ENCODE measurements around the gene OXER1.

OXER1 gene

GRCh38 chr2:42767899-42768705 is 4.2 kb upstream of the OXER1 start:
- peaks cover 3% of the 10 kb centered on the region for H3K9me3 ChIP-seq (ENCODE audit: insufficient read depth, low read depth, low read length)
- no peak overlapping the region for H3K4me3 ChIP-seq (ENCODE audit: low read depth, low read length)
- no peak overlapping the region for H3K14ac ChIP-seq (ENCODE audit: low read length)
- no peak overlapping the region for H4K12ac ChIP-seq (ENCODE audit: low read depth, low read length)
- no peak overlapping the region for H3K27ac ChIP-seq (ENCODE audit: low read depth, low read length)
- WGBS (ENCODE audit: extremely low coverage, insufficient coverage, insufficient read length) = no CpG with 5 or more reads among the region's 14 CpGs
- H2AFZ ChIP-seq (ENCODE audit: insufficient read depth, low read length, poor library complexity) = no peak overlapping the region
- no peaks in the 10 kb centered on the region for H3K79me1 ChIP-seq (ENCODE audit: low read length)
- H3K36me3 ChIP-seq (ENCODE audit: control insufficient read depth in 1 of 2, insufficient read depth in 2 of 2, low read length in 2 of 2) = no peaks in the 10 kb centered on the region
- DNase-seq = no peak
- no peak overlapping the region for H3K4me2 ChIP-seq (ENCODE audit: low read length)
- H2BK12ac ChIP-seq (ENCODE audit: low read length) = no peak overlapping the region
- no peak overlapping the region for H2BK120ac ChIP-seq (ENCODE audit: insufficient read depth, low read length, poor library complexity)
- H4K91ac ChIP-seq (ENCODE audit: low read depth, low read length) = no peak overlapping the region
- no peak overlapping the region for H4K8ac ChIP-seq (ENCODE audit: low read depth, low read length)
- H3K27me3 ChIP-seq (ENCODE audit: insufficient read depth, low read length) = no peaks in the 10 kb centered on the region
- no peak overlapping the region for H2AK5ac ChIP-seq (ENCODE audit: low read length)
- no peaks in the 10 kb centered on the region for H3K4me1 ChIP-seq (ENCODE audit: control insufficient read depth in 1 of 2, insufficient read depth in 2 of 2, low read length in 2 of 2)
- no peak overlapping the region for H3K9ac ChIP-seq (ENCODE audit: low read length)
- H2BK5ac ChIP-seq (ENCODE audit: low read depth, low read length, poor library complexity) = no peak overlapping the region
- H3K4ac ChIP-seq (ENCODE audit: low read depth, low read length) = no peak overlapping the region
- H3K79me2 ChIP-seq (ENCODE audit: control insufficient read depth, insufficient read depth, low read length, poor library complexity) = no peaks in the 10 kb centered on the region
- no peak overlapping the region for H3K18ac ChIP-seq (ENCODE audit: low read length)
- no peak overlapping the region for H3K23ac ChIP-seq (ENCODE audit: low read length)

GRCh38 chr2:42767080-42767898 is 3.4 kb upstream of the OXER1 start:
- Histone ChIP-seq H2BK5ac (ENCODE audit: low read depth, low read length, poor library complexity) (no peak overlapping the region), H2AFZ (ENCODE audit: insufficient read depth, low read length, poor library complexity) (no peak overlapping the region), H3K4me1 (ENCODE audit: control insufficient read depth in 1 of 2, insufficient read depth in 2 of 2, low read length in 2 of 2) (no peaks in the 10 kb centered on the region), H4K12ac (ENCODE audit: low read depth, low read length) (no peak overlapping the region), H3K4me2 (ENCODE audit: low read length) (no peak overlapping the region), H3K79me2 (ENCODE audit: control insufficient read depth, insufficient read depth, low read length, poor library complexity) (no peaks in the 10 kb centered on the region), H2BK120ac (ENCODE audit: insufficient read depth, low read length, poor library complexity) (no peak overlapping the region), H3K4ac (ENCODE audit: low read depth, low read length) (no peak overlapping the region), H3K27me3 (ENCODE audit: insufficient read depth, low read length) (no peaks in the 10 kb centered on the region), H3K27ac (ENCODE audit: low read depth, low read length) (no peak overlapping the region), H3K23ac (ENCODE audit: low read length) (no peak overlapping the region), H2BK12ac (ENCODE audit: low read length) (no peak overlapping the region), H4K8ac (ENCODE audit: low read depth, low read length) (no peak overlapping the region), H3K18ac (ENCODE audit: low read length) (no peak overlapping the region), H3K9me3 (ENCODE audit: insufficient read depth, low read depth, low read length) (peaks cover 3% of the 10 kb centered on the region), H3K4me3 (ENCODE audit: low read depth, low read length) (no peak overlapping the region), H4K91ac (ENCODE audit: low read depth, low read length) (no peak overlapping the region), H3K36me3 (ENCODE audit: control insufficient read depth in 1 of 2, insufficient read depth in 2 of 2, low read length in 2 of 2) (no peaks in the 10 kb centered on the region), H2AK5ac (ENCODE audit: low read length) (no peak overlapping the region), H3K14ac (ENCODE audit: low read length) (no peak overlapping the region), H3K79me1 (ENCODE audit: low read length) (no peaks in the 10 kb centered on the region), H3K9ac (ENCODE audit: low read length) (no peak overlapping the region)
- DNase-seq = no peak
- WGBS (ENCODE audit: extremely low coverage, insufficient coverage, insufficient read length) = no CpG with 5 or more reads among the region's 16 CpGs

GRCh38 chr2:42765686-42766085 is 1.8 kb upstream of the OXER1 start:
- H2AFZ ChIP-seq (ENCODE audit: insufficient read depth, low read length, poor library complexity) = no peak overlapping the region
- H3K4ac ChIP-seq (ENCODE audit: low read depth, low read length) = no peak overlapping the region
- H3K9me3 ChIP-seq (ENCODE audit: insufficient read depth, low read depth, low read length) = peaks cover 3% of the 10 kb centered on the region
- H3K4me2 ChIP-seq (ENCODE audit: low read length) = no peak overlapping the region
- H3K9ac ChIP-seq (ENCODE audit: low read length) = no peak overlapping the region
- no peak overlapping the region for H3K18ac ChIP-seq (ENCODE audit: low read length)
- no peak overlapping the region for H4K91ac ChIP-seq (ENCODE audit: low read depth, low read length)
- H3K14ac ChIP-seq (ENCODE audit: low read length) = no peak overlapping the region
- H3K79me2 ChIP-seq (ENCODE audit: control insufficient read depth, insufficient read depth, low read length, poor library complexity) = no peaks in the 10 kb centered on the region
- no peaks in the 10 kb centered on the region for H3K79me1 ChIP-seq (ENCODE audit: low read length)
- H2BK120ac ChIP-seq (ENCODE audit: insufficient read depth, low read length, poor library complexity) = no peak overlapping the region
- no peak overlapping the region for H3K23ac ChIP-seq (ENCODE audit: low read length)
- no peak overlapping the region for H2BK12ac ChIP-seq (ENCODE audit: low read length)
- H3K4me1 ChIP-seq (ENCODE audit: control insufficient read depth in 1 of 2, insufficient read depth in 2 of 2, low read length in 2 of 2) = no peaks in the 10 kb centered on the region
- no peaks in the 10 kb centered on the region for H3K36me3 ChIP-seq (ENCODE audit: control insufficient read depth in 1 of 2, insufficient read depth in 2 of 2, low read length in 2 of 2)
- WGBS (ENCODE audit: extremely low coverage, insufficient coverage, insufficient read length) = no CpG with 5 or more reads among the region's 9 CpGs
- H3K27me3 ChIP-seq (ENCODE audit: insufficient read depth, low read length) = no peaks in the 10 kb centered on the region
- no peak overlapping the region for H4K12ac ChIP-seq (ENCODE audit: low read depth, low read length)
- no peak overlapping the region for H2BK5ac ChIP-seq (ENCODE audit: low read depth, low read length, poor library complexity)
- no peak overlapping the region for H4K8ac ChIP-seq (ENCODE audit: low read depth, low read length)
- no peak overlapping the region for H3K27ac ChIP-seq (ENCODE audit: low read depth, low read length)
- no peak for DNase-seq
- no peak overlapping the region for H3K4me3 ChIP-seq (ENCODE audit: low read depth, low read length)
- no peak overlapping the region for H2AK5ac ChIP-seq (ENCODE audit: low read length)

GRCh38 chr2:42764901-42765300 is 966 bp upstream of the OXER1 start:
- H2BK5ac ChIP-seq (ENCODE audit: low read depth, low read length, poor library complexity) = no peak overlapping the region
- H2AFZ ChIP-seq (ENCODE audit: insufficient read depth, low read length, poor library complexity) = no peak overlapping the region
- H3K27ac ChIP-seq (ENCODE audit: low read depth, low read length) = no peak overlapping the region
- H3K23ac ChIP-seq (ENCODE audit: low read length) = no peak overlapping the region
- H2BK120ac ChIP-seq (ENCODE audit: insufficient read depth, low read length, poor library complexity) = no peak overlapping the region
- H4K8ac ChIP-seq (ENCODE audit: low read depth, low read length) = no peak overlapping the region
- no peaks in the 10 kb centered on the region for H3K79me1 ChIP-seq (ENCODE audit: low read length)
- H3K9ac ChIP-seq (ENCODE audit: low read length) = no peak overlapping the region
- no peak overlapping the region for H3K14ac ChIP-seq (ENCODE audit: low read length)
- H3K18ac ChIP-seq (ENCODE audit: low read length) = no peak overlapping the region
- no peak overlapping the region for H2AK5ac ChIP-seq (ENCODE audit: low read length)
- no peak overlapping the region for H3K4me3 ChIP-seq (ENCODE audit: low read depth, low read length)
- H3K27me3 ChIP-seq (ENCODE audit: insufficient read depth, low read length) = no peaks in the 10 kb centered on the region
- H3K4me1 ChIP-seq (ENCODE audit: control insufficient read depth in 1 of 2, insufficient read depth in 2 of 2, low read length in 2 of 2) = no peaks in the 10 kb centered on the region
- H3K4ac ChIP-seq (ENCODE audit: low read depth, low read length) = no peak overlapping the region
- no peaks in the 10 kb centered on the region for H3K79me2 ChIP-seq (ENCODE audit: control insufficient read depth, insufficient read depth, low read length, poor library complexity)
- no peak overlapping the region for H2BK12ac ChIP-seq (ENCODE audit: low read length)
- no peak for DNase-seq
- no CpG with 5 or more reads among the region's 2 CpGs for WGBS (ENCODE audit: extremely low coverage, insufficient coverage, insufficient read length)
- H3K4me2 ChIP-seq (ENCODE audit: low read length) = no peak overlapping the region
- H3K36me3 ChIP-seq (ENCODE audit: control insufficient read depth in 1 of 2, insufficient read depth in 2 of 2, low read length in 2 of 2) = no peaks in the 10 kb centered on the region
- no peak overlapping the region for H4K12ac ChIP-seq (ENCODE audit: low read depth, low read length)
- H3K9me3 ChIP-seq (ENCODE audit: insufficient read depth, low read depth, low read length) = peaks cover 3% of the 10 kb centered on the region
- no peak overlapping the region for H4K91ac ChIP-seq (ENCODE audit: low read depth, low read length)

All from trophoblast cell (in vitro differentiated cells and primary cell).